CD4-positive, alpha-beta memory T cell (primary cell): ENCODE results near the gene RNF144A. TPM values are rescaled to one million over a fixed set of nuclear protein-coding genes. Genes with fewer than 3 reads are reported as not detected.
"Not testable (repeated sequence)": the region's sequence is repeated elsewhere in the genome, so short reads cannot be mapped to it uniquely, and the experiment has no call there.

Experiments
- CTCF ChIA-PET: fragments of 350-600 bp; sonication (Branson Sonifier 250); formaldehyde crosslinking; loops from one replicate; lab custom pipeline; 2021; ENCODE audit warnings: inconsistent platforms; ENCODE audit not compliant: partially characterized antibody; lab: Charles Lee
- POLR2A ChIA-PET: fragments of 350-600 bp; sonication (Branson Sonifier 250); formaldehyde crosslinking; loops from one replicate; lab custom pipeline; 2021; ENCODE audit not compliant: partially characterized antibody; lab: Charles Lee
- DNase-seq, 5 donors: peaks; one replicate each; pipeline versions ENCODE4 v3.0.0 to v3.0.0-alpha.2; 2020 to 2022; ENCODE audit warnings: mixed read lengths in 1 of 5
- H3K27ac ChIP-seq: one replicate; pipeline ENCODE4 v1.7.0; 2013; ENCODE audit warnings: low read depth, low read length
- H3K27me3 ChIP-seq: 2 replicates; pipeline ENCODE4 v1.7.0; 2013; ENCODE audit warnings: mild to moderate bottlenecking, low read length, moderate library complexity; ENCODE audit not compliant: insufficient read depth
- H3K36me3 ChIP-seq: 2 replicates; pipeline ENCODE4 v1.7.0; 2013; ENCODE audit warnings: mild to moderate bottlenecking, low read length, moderate library complexity; ENCODE audit not compliant: insufficient read depth
- H3K4me1 ChIP-seq: 2 replicates; pipeline ENCODE4 v1.7.0; 2013; ENCODE audit warnings: mild to moderate bottlenecking, low read length, moderate library complexity; ENCODE audit not compliant: insufficient read depth
- H3K4me3 ChIP-seq, 2 donors: one replicate each; pipeline ENCODE4 v1.7.0; 2013; ENCODE audit warnings: low read length in 2 of 2, mild to moderate bottlenecking in 1 of 2
- H3K9me3 ChIP-seq, 2 donors: one replicate each; pipeline ENCODE4 v1.7.0; 2013; ENCODE audit warnings: low read length in 2 of 2, control low read depth in 1 of 2; ENCODE audit not compliant: control insufficient read depth in 1 of 2
- H3K27ac Mint-ChIP-seq, 7 donors: one replicate each; pipeline ENCODE4 v1.8.0; 2020 to 2021; ENCODE audit warnings: mixed read lengths in 7 of 7, mild to moderate bottlenecking in 6 of 7, inconsistent platforms in 3 of 7, moderate library complexity in 3 of 7
- H3K27me3 Mint-ChIP-seq, 2 donors: one replicate each; pipeline ENCODE4 v1.8.0; 2020 to 2021; ENCODE audit warnings: mixed read lengths in 2 of 2
- H3K36me3 Mint-ChIP-seq, 2 donors: one replicate each; pipeline ENCODE4 v1.8.0; 2020 to 2021; ENCODE audit warnings: mixed read lengths in 2 of 2, inconsistent platforms in 1 of 2, mild to moderate bottlenecking in 1 of 2
- H3K4me1 Mint-ChIP-seq, 4 donors: one replicate each; pipeline ENCODE4 v1.8.0; 2020 to 2021; ENCODE audit warnings: mixed read lengths in 4 of 4, mild to moderate bottlenecking in 1 of 4
- H3K4me3 Mint-ChIP-seq, 8 donors: one replicate each; pipeline ENCODE4 v1.8.0; 2020 to 2021; ENCODE audit warnings: mixed read lengths in 8 of 8, mild to moderate bottlenecking in 7 of 8, moderate library complexity in 6 of 8, inconsistent platforms in 3 of 8
- H3K9me3 Mint-ChIP-seq, 8 donors: one replicate each; pipeline ENCODE4 v1.8.0; 2020 to 2021; ENCODE audit warnings: mixed read lengths in 8 of 8, mild to moderate bottlenecking in 5 of 8, inconsistent platforms in 3 of 8, moderate library complexity in 1 of 8
- intact Hi-C: fragments of 100-400 bp; cut with micrococcal nuclease; formaldehyde crosslinking; loops from one replicate; pipeline ENCODE4 v1.15.1; 2023
- polyA plus RNA-seq, 2 donors: library from polyadenylated mRNA; unstranded; fragments of 300-500 nt; fragmentation: Illumina TruSeq; gene quantifications; one replicate each; pipeline ENCODE4 v1.2.3, GENCODE V29; 2021
- total RNA-seq, 2 experiments: library from RNA; stranded (reverse); gene quantifications; one replicate each; pipeline ENCODE4 v1.2.3, GENCODE V29; 2021

Gene RNF144A
- total and polyA plus RNA-seq, 4 experiments from 2014 or later: 3.9 to 41.1 (median 23.8) TPM

- Mint-ChIP-seq H3K27ac (peak overlapping the region in 2 of 7 donors; percentile 64 to 87), H3K36me3 (peaks cover 29 to 37% of the 10 kb centered on the region in 2 donors), H3K9me3 (peaks cover 0 to 4% (median 0%) of the 10 kb centered on the region in 8 donors), H3K4me3 (no peak overlapping the region), H3K4me1 (peaks cover 0 to 16% (median 8%) of the 10 kb centered on the region in 4 donors), H3K27me3 (no peaks in the 10 kb centered on the region)
- H3K27ac ChIP-seq: no peak overlapping the region
- POLR2A ChIA-PET: no interaction called here
- H3K4me3 ChIP-seq: no peak overlapping the region
- intact Hi-C loops: no loop called here
- no peaks in the 10 kb centered on the region for H3K27me3 ChIP-seq
- H3K36me3 ChIP-seq: no peaks in the 10 kb centered on the region
- H3K9me3 ChIP-seq: no peaks in the 10 kb centered on the region
- DNase-seq: no peak
- CTCF ChIA-PET: no interaction called here
- H3K4me1 ChIP-seq: no peaks in the 10 kb centered on the region
Measured at GRCh38 chr2:6993229-6993640, 76.0 kb downstream of the RNF144A start.

- no peak for DNase-seq
- H3K4me3 ChIP-seq: no peak overlapping the region
- POLR2A ChIA-PET: no interaction called here
- no peaks in the 10 kb centered on the region for H3K27me3 Mint-ChIP-seq
- H3K27me3 ChIP-seq: no peaks in the 10 kb centered on the region
- peak overlapping the region in 1 of 7 donors; percentile 44 for H3K27ac Mint-ChIP-seq
- H3K36me3 Mint-ChIP-seq: peaks cover 27 to 41% of the 10 kb centered on the region in 2 donors
- no peaks in the 10 kb centered on the region for H3K4me1 ChIP-seq
- CTCF ChIA-PET: interaction anchor here (0.9 to 1.2 kb wide), 2 partner anchors 9 to 20 kb away, joined by 4 read pairs; no protein-coding TSS in a partner anchor
- H3K4me3 Mint-ChIP-seq: no peak overlapping the region
- H3K36me3 ChIP-seq: no peaks in the 10 kb centered on the region
- H3K27ac ChIP-seq: no peak overlapping the region
- no peaks in the 10 kb centered on the region for H3K9me3 ChIP-seq
- intact Hi-C loops: no loop called here
- peaks cover 0 to 18% (median 9%) of the 10 kb centered on the region in 4 donors for H3K4me1 Mint-ChIP-seq
- peaks cover 0 to 4% (median 0%) of the 10 kb centered on the region in 8 donors for H3K9me3 Mint-ChIP-seq
Measured at GRCh38 chr2:6993936-6994335, 76.7 kb downstream of the RNF144A start.

- intact Hi-C loops: no loop called here
- POLR2A ChIA-PET: no interaction called here
- no peaks in the 10 kb centered on the region for H3K27me3 ChIP-seq
- Mint-ChIP-seq H3K4me3 (no peak overlapping the region), H3K27me3 (no peaks in the 10 kb centered on the region), H3K4me1 (peaks cover 0 to 19% (median 9%) of the 10 kb centered on the region in 4 donors), H3K27ac (peak overlapping the region in 1 of 7 donors; percentile 48), H3K9me3 (peaks cover 0 to 4% (median 0%) of the 10 kb centered on the region in 8 donors), H3K36me3 (peaks cover 24 to 40% of the 10 kb centered on the region in 2 donors)
- H3K4me3 ChIP-seq: no peak overlapping the region
- no peak overlapping the region for H3K27ac ChIP-seq
- H3K4me1 ChIP-seq: no peaks in the 10 kb centered on the region
- no peaks in the 10 kb centered on the region for H3K9me3 ChIP-seq
- no peak for DNase-seq
- CTCF ChIA-PET: interaction anchor here (0.9 to 2.1 kb wide), 5 partner anchors 9 to 97 kb away, joined by 3 to 6 read pairs (median 4); no protein-coding TSS in a partner anchor
- no peaks in the 10 kb centered on the region for H3K36me3 ChIP-seq
Measured at GRCh38 chr2:6994536-6995128, 77.4 kb downstream of the RNF144A start.

- no peak overlapping the region for H3K4me3 Mint-ChIP-seq
- Histone ChIP-seq H3K9me3 (no peaks in the 10 kb centered on the region), H3K36me3 (no peaks in the 10 kb centered on the region), H3K27me3 (no peaks in the 10 kb centered on the region), H3K4me1 (no peaks in the 10 kb centered on the region), H3K27ac (no peak overlapping the region), H3K4me3 (no peak overlapping the region)
- H3K9me3 Mint-ChIP-seq: peaks cover 0 to 4% (median 0%) of the 10 kb centered on the region in 8 donors
- peaks cover 24 to 34% of the 10 kb centered on the region in 2 donors for H3K36me3 Mint-ChIP-seq
- peaks cover 0 to 27% (median 9%) of the 10 kb centered on the region in 4 donors for H3K4me1 Mint-ChIP-seq
- CTCF ChIA-PET: interaction anchor here (1.2 to 2.1 kb wide), 3 partner anchors 9 to 98 kb away, joined by 3 to 6 read pairs (median 3); no protein-coding TSS in a partner anchor
- H3K27me3 Mint-ChIP-seq: no peaks in the 10 kb centered on the region
- POLR2A ChIA-PET: no interaction called here
- DNase-seq: no peak
- intact Hi-C loops: no loop called here
- peak overlapping the region in 3 of 7 donors; percentile 4 to 24 (median 18) for H3K27ac Mint-ChIP-seq
Measured at GRCh38 chr2:6995391-6996097, 78.3 kb downstream of the RNF144A start.

GRCh38 chr2:6999211-6999877 lies 82.1 kb downstream of the RNF144A start:
- ChIA-PET POLR2A (no interaction called here), CTCF (interaction anchor here (1.3 to 1.4 kb wide), 2 partner anchors 13 to 17 kb away, joined by 3 to 5 read pairs; no protein-coding TSS in a partner anchor)
- no peak overlapping the region for H3K4me3 Mint-ChIP-seq
- Histone ChIP-seq H3K4me3 (no peak overlapping the region), H3K4me1 (no peaks in the 10 kb centered on the region), H3K36me3 (no peaks in the 10 kb centered on the region), H3K27ac (no peak overlapping the region), H3K27me3 (no peaks in the 10 kb centered on the region), H3K9me3 (no peaks in the 10 kb centered on the region)
- H3K27ac Mint-ChIP-seq: peak overlapping the region in 3 of 7 donors; percentile 19 to 29 (median 22)
- peaks cover 0 to 26% (median 5%) of the 10 kb centered on the region in 4 donors for H3K4me1 Mint-ChIP-seq
- DNase-seq: no peak
- H3K36me3 Mint-ChIP-seq: peaks cover 19 to 29% of the 10 kb centered on the region in 2 donors
- H3K9me3 Mint-ChIP-seq: peaks cover 0 to 2% (median 0%) of the 10 kb centered on the region in 8 donors
- no peaks in the 10 kb centered on the region for H3K27me3 Mint-ChIP-seq
- intact Hi-C loops: no loop called here

- POLR2A ChIA-PET, H3K27ac ChIP-seq, H3K27me3 Mint-ChIP-seq, H3K4me1 ChIP-seq, H3K4me3 Mint-ChIP-seq, intact Hi-C loops, H3K27me3 ChIP-seq, H3K9me3 ChIP-seq, H3K36me3 ChIP-seq, H3K4me3 ChIP-seq, DNase-seq, H3K9me3 Mint-ChIP-seq: not testable (repeated sequence)
- H3K4me1 Mint-ChIP-seq: peaks cover 0 to 19% (median 5%) of the 10 kb centered on the region in 4 donors
- CTCF ChIA-PET: interaction anchor here (1.7 kb wide), 1 partner anchor 107 kb away, joined by 5 read pairs; no protein-coding TSS in a partner anchor
- peak overlapping the region in 1 of 7 donors; percentile 6 for H3K27ac Mint-ChIP-seq
- peaks cover 23 to 26% of the 10 kb centered on the region in 2 donors for H3K36me3 Mint-ChIP-seq
Measured at GRCh38 chr2:7001395-7001794, 84.2 kb downstream of the RNF144A start.
